K562 (cell line): Measurements from ENCODE around the gene RBKS. TPM values are rescaled to one million over a fixed set of nuclear protein-coding genes. Genes with fewer than 3 reads are reported as not detected.

ENCODE experiments used
- ATAC-seq: fragments of 200-7000 bp; cut with Tn5 transposase; 3 replicates; pipeline ENCODE4 v1.9.1; 2020; ENCODE audit warnings: moderate library complexity
- BruUV-seq: library from RNA; stranded (reverse); fragments of 400-500 nt; replicated peaks from 2 replicates; lab custom pipeline; 2021; lab: Mats Ljungman, UMichigan
- CTCF ChIA-PET: fragments of 300-600 bp; formaldehyde crosslinking; extraction: SDS; loops from one replicate; lab custom pipeline; 2021; ENCODE audit warnings: low intra/inter-chr PET ratio; lab: Yijun Ruan, JAX
- POLR2A ChIA-PET: fragments of 300-600, 350-650 bp; sonication (Branson Sonifier 250); formaldehyde crosslinking; extraction: SDS; loops from one replicate; lab custom pipeline; 2021; ENCODE audit warnings: antibody characterized with exemption, inconsistent platforms; lab: Yijun Ruan, JAX
- DNase-seq, 4 experiments: peaks; one replicate each; pipeline versions ENCODE4 v3.0.0 to v3.0.0-alpha.2; 2011 to 2018; ENCODE audit warnings: low spot score in 3 of 4, mixed read lengths in 3 of 4; ENCODE audit errors: extremely low read depth in 1 of 4
- FAIRE-seq: peaks from 2 replicates; lab custom pipeline; 2011; peaks lifted over from hg19 to GRCh38; lab: Jason Lieb, UNC
- H2AFZ ChIP-seq: 2 replicates; pipeline ENCODE4 v1.6.0; 2011; ENCODE audit warnings: low read depth, low read length, control low read depth, inconsistent platforms
- H3K27ac ChIP-seq: fragments of 200-600 bp; 3 replicates; pipeline ENCODE4 v1.8.0; 2011; ENCODE audit warnings: low read depth, mild to moderate bottlenecking, control low read depth, inconsistent platforms, low read length, moderate library complexity, mixed read lengths; ENCODE audit errors: extremely low read depth
- H3K27me3 ChIP-seq, 2 experiments: fragments of 300-600 bp in 1 of 2; 2 replicates in 1 of 2; 3 replicates in 1 of 2; pipeline versions ENCODE4 v1.6.0 to v1.8.0; 2011; ENCODE audit warnings: inconsistent platforms in 2 of 2, low read length in 2 of 2, mild to moderate bottlenecking in 1 of 2, mixed read lengths in 1 of 2, moderate library complexity in 1 of 2; ENCODE audit not compliant: control insufficient read depth in 2 of 2, insufficient read depth in 2 of 2
- H3K36me3 ChIP-seq: fragments of 300-600 bp; 3 replicates; pipeline ENCODE4 v1.8.0; 2011; ENCODE audit warnings: mild to moderate bottlenecking, low read length, inconsistent platforms; ENCODE audit not compliant: control insufficient read depth, insufficient read depth
- H3K4me1 ChIP-seq, 2 experiments: fragments of 200-600 bp in 1 of 2; replicated peaks in 1 of 2; 2 replicates in 1 of 2; 3 replicates in 1 of 2; pipeline versions ENCODE4 v1.5.1 to v1.8.0; 2011; ENCODE audit warnings: inconsistent platforms in 2 of 2, low read length in 2 of 2, mild to moderate bottlenecking in 1 of 2, mixed read lengths in 1 of 2, moderate library complexity in 1 of 2; ENCODE audit not compliant: control insufficient read depth in 2 of 2, insufficient read depth in 2 of 2
- H3K4me2 ChIP-seq: 2 replicates; pipeline ENCODE4 v1.6.1; 2011; ENCODE audit warnings: low read length, control low read depth, inconsistent platforms, mixed read lengths; ENCODE audit not compliant: insufficient read depth
- H3K4me3 ChIP-seq: fragments of 200-600 bp; sonication (generic), shearing (Covaris generic); 2 replicates; pipeline ENCODE4 v1.5.1; 2016; ENCODE audit warnings: control low read depth, inconsistent platforms
- H3K79me2 ChIP-seq: fragments of 200-600 bp; 3 replicates; pipeline ENCODE4 v1.8.0; 2011; ENCODE audit warnings: low read length, inconsistent platforms; ENCODE audit not compliant: control insufficient read depth, insufficient read depth
- H3K9ac ChIP-seq, 2 experiments: 2 replicates each; pipeline versions ENCODE4 v1.6.0 to v1.6.1; 2011; ENCODE audit warnings: low read depth in 2 of 2, low read length in 2 of 2, control low read depth in 1 of 2, inconsistent platforms in 1 of 2, mild to moderate bottlenecking in 1 of 2, mixed read lengths in 1 of 2; ENCODE audit not compliant: insufficient read depth in 1 of 2
- H3K9me1 ChIP-seq: one replicate; pipeline ENCODE4 v1.6.0; 2011; ENCODE audit warnings: inconsistent platforms, mild to moderate bottlenecking, low read length, moderate library complexity; ENCODE audit not compliant: control insufficient read depth, insufficient read depth
- H3K9me3 ChIP-seq: replicated peaks from 2 replicates; pipeline ENCODE4 v1.5.1; 2011; ENCODE audit warnings: low read depth, low read length, inconsistent platforms; ENCODE audit not compliant: control insufficient read depth, insufficient read depth
- H4K20me1 ChIP-seq: replicated peaks from 2 replicates; pipeline ENCODE4 v1.6.1; 2011; ENCODE audit warnings: low read length, inconsistent platforms, mixed read lengths; ENCODE audit not compliant: control insufficient read depth, insufficient read depth
- CEBPB ChIP-seq: fragments of 450-650 bp; IDR thresholded peaks from 2 replicates; pipeline ENCODE4 v1.6.1; 2016; ENCODE audit warnings: missing genetic modification characterization, missing compliant biosample characterization
- CEBPG ChIP-seq, 3 experiments: fragments of 200-800 bp in 1 of 3; sonication (Bioruptor generic) in 1 of 3; sonication (generic) in 1 of 3; formaldehyde crosslinking in 1 of 3; IDR thresholded peaks in 2 of 3; conservative IDR thresholded peaks in 1 of 3; 2 replicates each; pipeline versions ENCODE4 v1.6.1 to v1.8.0; 2016 to 2022; ENCODE audit warnings: missing compliant biosample characterization in 2 of 3, missing genetic modification characterization in 2 of 3, mild to moderate bottlenecking in 1 of 3, missing genetic modification reagents in 1 of 3
- GATAD2B ChIP-seq: fragments of 450-650 bp; IDR thresholded peaks from 2 replicates; pipeline ENCODE4 v1.6.1; 2017; ENCODE audit warnings: mild to moderate bottlenecking, borderline replicate concordance
- HMG20B ChIP-seq: fragments of 250-450 bp; sonication (Bioruptor Pico); IDR thresholded peaks from 2 replicates; pipeline ENCODE4 v1.5.0; 2021; ENCODE audit warnings: mild to moderate bottlenecking
- MAFK ChIP-seq: IDR thresholded peaks from 2 replicates; pipeline ENCODE4 v1.6.1; 2011; ENCODE audit warnings: low read length, improper control_type of control experiment
- MYC ChIP-seq, 2 experiments: fragments of 250-450 bp in 1 of 2; sonication (Bioruptor Pico) in 1 of 2; IDR thresholded peaks; 2 replicates each; pipeline versions ENCODE4 v1.5.1 to v1.6.1; 2012 to 2021; ENCODE audit warnings: low read depth in 2 of 2, borderline replicate concordance in 1 of 2, improper control_type of control experiment in 1 of 2, low read length in 1 of 2, mild to moderate bottlenecking in 1 of 2, moderate library complexity in 1 of 2
- NR1H2 ChIP-seq: sonication (generic); formaldehyde crosslinking; IDR thresholded peaks from 2 replicates; pipeline ENCODE4 v1.4.0; 2020; ENCODE audit warnings: mild to moderate bottlenecking, missing genetic modification reagents
- PYGO2 ChIP-seq: fragments of 450-650 bp; IDR thresholded peaks from 2 replicates; pipeline ENCODE4 v1.6.1; 2016; ENCODE audit warnings: mild to moderate bottlenecking, missing genetic modification characterization, moderate library complexity, missing compliant biosample characterization
- RBM17 ChIP-seq: fragments of 200-400 bp; formaldehyde crosslinking; IDR thresholded peaks from 2 replicates; pipeline ENCODE4 v1.6.1; 2017; ENCODE audit warnings: low read depth, mild to moderate bottlenecking, low read length, borderline replicate concordance
- TFAM ChIP-seq: fragments of 250-450 bp; sonication (Bioruptor Pico); conservative IDR thresholded peaks from 2 replicates; pipeline ENCODE4 v1.5.0; 2021; ENCODE audit warnings: mild to moderate bottlenecking, moderate library complexity
- ZNF124 ChIP-seq: sonication (generic); formaldehyde crosslinking; IDR thresholded peaks from 2 replicates; pipeline ENCODE4 v1.8.1; 2022; ENCODE audit warnings: missing genetic modification reagents
- WGBS: fragments of 100-300 bp; shearing (Covaris generic); methylation state at CpG from one replicate; pipeline ENCODE4 v1.1.6; 2016; ENCODE audit warnings: low coverage, mixed read lengths; ENCODE audit not compliant: insufficient coverage; ENCODE audit errors: missing lambda C conversion rate; 5-methylcytosine and 5-hydroxymethylcytosine counted together
- in situ Hi-C: fragments of 300-500 bp; cut with MboI; formaldehyde crosslinking; loops from 4 replicates; pipeline ENCODE4 v1.15.0; 2018; ENCODE audit warnings: inconsistent platforms, mixed read lengths
- intact Hi-C: fragments of 100-400 bp; cut with micrococcal nuclease; formaldehyde crosslinking; loops from 2 replicates; pipeline ENCODE4 v1.14.2; 2022
- polyA plus RNA-seq, 8 experiments: library from polyadenylated mRNA; depleted of rRNA in 4 of 8; stranded (reverse) in 5 of 8; unstranded in 3 of 8; fragments of >200 nt; fragmentation: Nextera tagmentation in 2 of 8; fragmentation: Illumina TruSeq in 1 of 8; extraction: Ambion mirVana in 2 of 8; extraction: Trizol in 1 of 8; gene quantifications; 2 replicates each; pipeline versions ENCODE4 v1.2.1 to v1.2.3, GENCODE V29; 2011 to 2014; ENCODE audit warnings: inconsistent platforms in 1 of 8, missing spikeins in 1 of 8
- total RNA-seq, 7 experiments: library from RNA; depleted of rRNA in 6 of 7; stranded (reverse); fragments of >200 nt in 6 of 7; fragmentation: Illumina TruSeq in 2 of 7; extraction: Trizol in 2 of 7; gene quantifications; 2 replicates each; pipeline versions ENCODE4 v1.2.1 to v1.2.3, GENCODE V29; 2011 to 2021; ENCODE audit warnings: low replicate concordance in 1 of 7
- TF ChIP-seq, protein P1 (sequence below): conservative IDR thresholded peaks from 2 replicates; pipeline ENCODE4 v1.6.1; 2011; ENCODE audit warnings: low read depth, mild to moderate bottlenecking, low read length; ENCODE audit not compliant: control insufficient read depth

RBKS gene
- total and polyA plus RNA-seq, 9 of the 15 experiments (the other 6 are each of a cell fraction or from before 2014, with no cell fraction given): 0.06 to 0.39 (median 0.19) TPM

DNA sequence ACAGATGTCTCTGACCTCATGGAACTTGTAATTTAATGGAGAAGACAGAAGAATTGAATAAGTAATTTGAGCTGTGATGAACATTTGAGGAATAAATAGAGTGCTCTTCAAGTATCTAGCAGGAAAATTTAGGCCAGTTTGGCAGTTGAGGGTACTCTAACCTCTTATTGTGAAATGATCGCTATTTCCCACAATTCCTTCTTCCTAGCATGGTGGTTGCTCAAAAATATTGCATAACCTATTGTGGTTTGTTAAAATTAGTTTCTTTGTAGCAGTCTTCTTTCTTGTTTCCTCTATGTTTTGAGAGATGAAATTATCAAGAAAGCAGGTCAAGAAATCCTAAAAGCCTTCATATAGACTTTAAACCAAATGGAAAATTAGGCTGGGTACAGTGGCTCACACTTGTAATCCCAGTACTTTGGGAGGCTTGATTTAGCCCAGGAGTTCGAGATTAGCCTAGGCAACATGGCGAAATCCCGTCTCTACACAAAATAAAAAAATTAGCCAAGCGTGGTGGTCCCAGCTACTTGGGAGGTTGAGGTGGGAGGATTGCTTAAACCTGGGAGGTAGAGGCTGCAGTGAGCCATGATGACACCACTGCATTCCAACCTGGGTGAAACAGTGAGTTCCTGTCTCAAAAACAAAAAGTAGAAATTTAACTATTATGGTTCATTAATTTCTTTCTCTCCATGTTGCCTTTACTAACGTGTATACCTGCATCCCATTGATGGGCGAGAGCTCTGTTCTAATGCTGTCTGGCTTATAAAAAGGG lies 58.7 kb downstream of the RBKS start:
- DNase-seq (no peak), FAIRE-seq (no peak), ATAC-seq (no peak)
- ChIA-PET POLR2A (interaction anchor here (0.5 to 1.8 kb wide), 3 partner anchors 8 to 201 kb away, joined by 3 to 5 read pairs (median 3); no protein-coding TSS in a partner anchor), CTCF (no interaction called here)
- intact Hi-C loops (no loop called here), in situ Hi-C loops (no loop called here)
- Histone ChIP-seq H4K20me1 (no peaks in the 10 kb centered on the region), H3K9me3 (no peaks in the 10 kb centered on the region), H3K9me1 (no peaks in the 10 kb centered on the region), H3K9ac (no peak overlapping the region), H3K4me1 (no peaks in the 10 kb centered on the region), H3K4me3 (no peak overlapping the region), H3K4me2 (no peak overlapping the region), H3K27ac (no peak overlapping the region), H3K36me3 (no peaks in the 10 kb centered on the region), H2AFZ (no peak overlapping the region), H3K27me3 (peaks cover 27% of the 10 kb centered on the region in 2 experiments), H3K79me2 (no peaks in the 10 kb centered on the region)
- 2% methylated on average over 7 of the region's 7 CpGs for WGBS
- BruUV-seq: no TSS peak
- no peak for TF ChIP-seq RBM17
- no peak for TF ChIP-seq MAFK
- TF ChIP-seq MYC (IDR thresholded peaks at IDR 0.05; ENCODE audit: low read depth, low read length): no peak
- no peak for TF ChIP-seq MYC (CRISPR knock-in tag; IDR thresholded peaks at IDR 0.05; ENCODE audit: borderline replicate concordance, low read depth)
- no peak for TF ChIP-seq ZNF124 (CRISPR knock-in tag)
- no peak for TF ChIP-seq NR1H2
- no peak for TF ChIP-seq TFAM (CRISPR knock-in tag)
- TF ChIP-seq, protein P1, sequence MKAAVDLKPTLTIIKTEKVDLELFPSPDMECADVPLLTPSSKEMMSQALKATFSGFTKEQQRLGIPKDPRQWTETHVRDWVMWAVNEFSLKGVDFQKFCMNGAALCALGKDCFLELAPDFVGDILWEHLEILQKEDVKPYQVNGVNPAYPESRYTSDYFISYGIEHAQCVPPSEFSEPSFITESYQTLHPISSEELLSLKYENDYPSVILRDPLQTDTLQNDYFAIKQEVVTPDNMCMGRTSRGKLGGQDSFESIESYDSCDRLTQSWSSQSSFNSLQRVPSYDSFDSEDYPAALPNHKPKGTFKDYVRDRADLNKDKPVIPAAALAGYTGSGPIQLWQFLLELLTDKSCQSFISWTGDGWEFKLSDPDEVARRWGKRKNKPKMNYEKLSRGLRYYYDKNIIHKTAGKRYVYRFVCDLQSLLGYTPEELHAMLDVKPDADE: no peak
- TF ChIP-seq HMG20B (CRISPR knock-in tag): no peak
- no peak for TF ChIP-seq PYGO2 (tag)
- no peak for TF ChIP-seq GATAD2B
- TF ChIP-seq CEBPG (CRISPR knock-in tag; IDR thresholded peaks at IDR 0.05): no peak
- peak; percentile 55 to 76 for TF ChIP-seq CEBPG (tag; conservative IDR thresholded peaks at IDR 0.05 in 1 of 2, IDR thresholded peaks at IDR 0.05 in 1 of 2)
- peak; percentile 90 for TF ChIP-seq CEBPB (tag)
